Stimulated activated CD4-positive, alpha-beta T cell treated with anti-CD3 and anti-CD28 coated beads, Interleukin-1b, Interleukin-23, amount 100 ng/mL, for 24 hours (primary cell): ENCODE measurements around the gene MYO10.
"Not testable (repeated sequence)": the region's sequence is repeated elsewhere in the genome, so short reads cannot be mapped to it uniquely, and the experiment has no call there.

Source experiments
- DNase-seq, 4 experiments: peaks; one replicate each; pipeline ENCODE4 v3.0.0-alpha.2; 2020; ENCODE audit warnings: low read depth in 4 of 4, low spot score in 1 of 4

Gene MYO10

GRCh38 chr5:16721151-16722096 is 214.7 kb downstream of the MYO10 start:
- DNase-seq, result no peak

GRCh38 chr5:16718036-16718435 is 218.1 kb downstream of the MYO10 start:
- DNase-seq, result not testable (repeated sequence)

GRCh38 chr5:16713386-16713928 is 222.6 kb downstream of the MYO10 start:
- DNase-seq, result no peak

GRCh38 chr5:16712620-16713019 is 223.5 kb downstream of the MYO10 start:
- DNase-seq, result no peak

- no peak for DNase-seq
These were observed 223.9 kb downstream of the MYO10 start for GRCh38 chr5:16712178-16712577.

- no peak for DNase-seq
These were observed 226.2 kb downstream of the MYO10 start for GRCh38 chr5:16709691-16710433.

GRCh38 chr5:16707869-16708192 is 228.3 kb downstream of the MYO10 start:
- no peak for DNase-seq

- no peak for DNase-seq
These were observed 228.8 kb downstream of the MYO10 start for GRCh38 chr5:16707168-16707868.

- DNase-seq, result no peak
These were observed 231.1 kb downstream of the MYO10 start for GRCh38 chr5:16704945-16705344.

GRCh38 chr5:16702964-16703363 is 233.1 kb downstream of the MYO10 start:
- DNase-seq, result no peak

GRCh38 chr5:16701134-16702099 is 234.7 kb downstream of the MYO10 start:
- no peak for DNase-seq

GRCh38 chr5:16700081-16700480 is 236.0 kb downstream of the MYO10 start:
- no peak for DNase-seq

- DNase-seq, result no peak
These were observed 240.3 kb downstream of the MYO10 start for GRCh38 chr5:16695779-16696178.

- no peak for DNase-seq
These were observed 242.2 kb downstream of the MYO10 start for GRCh38 chr5:16693879-16694278.

- DNase-seq, result no peak
These were observed 244.4 kb downstream of the MYO10 start for GRCh38 chr5:16691731-16692130.

GRCh38 chr5:16690243-16690852 is 245.7 kb downstream of the MYO10 start:
- DNase-seq, result no peak

- no peak for DNase-seq
These were observed 248.2 kb downstream of the MYO10 start for GRCh38 chr5:16687898-16688297.

GRCh38 chr5:16685069-16685468 is 251.0 kb downstream of the MYO10 start:
- no peak for DNase-seq

- no peak for DNase-seq
These were observed 254.2 kb downstream of the MYO10 start for GRCh38 chr5:16681876-16682275.

- DNase-seq, result no peak
These were observed 256.2 kb downstream of the MYO10 start for GRCh38 chr5:16679863-16680262.
